ENCODE results near the gene INO80.
A peak's percentile ranks its signal among the peaks of the same experiment; 100 is the strongest.
"Not testable (repeated sequence)": the region's sequence is repeated elsewhere in the genome, so short reads cannot be mapped to it uniquely, and the experiment has no call there.

Gene INO80

DNA sequence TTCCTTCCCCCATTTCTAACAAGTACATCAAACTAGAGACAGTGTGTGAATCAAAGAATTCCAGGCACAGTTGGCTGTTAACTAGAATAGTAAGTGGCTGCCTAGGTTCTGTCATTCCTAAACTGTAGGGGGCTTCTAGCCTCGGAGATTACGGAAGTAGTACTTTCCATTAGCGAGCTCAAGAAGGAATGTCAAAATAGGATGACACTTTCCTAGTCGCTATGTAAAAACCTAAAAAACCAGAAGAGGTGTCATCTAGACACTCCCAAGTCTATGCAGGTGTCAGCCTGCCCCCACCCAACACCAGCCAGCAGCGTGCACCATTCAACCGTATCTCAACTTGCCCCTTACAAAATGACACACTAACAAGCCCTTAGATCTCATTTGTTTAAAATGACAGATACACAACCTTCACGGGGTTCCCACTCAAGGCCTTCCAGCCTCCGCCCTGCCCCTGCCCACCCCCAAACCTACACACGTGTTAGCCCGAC, 874 bp downstream of the INO80 start:
- peak; percentile 66 for DNase-seq

DNA sequence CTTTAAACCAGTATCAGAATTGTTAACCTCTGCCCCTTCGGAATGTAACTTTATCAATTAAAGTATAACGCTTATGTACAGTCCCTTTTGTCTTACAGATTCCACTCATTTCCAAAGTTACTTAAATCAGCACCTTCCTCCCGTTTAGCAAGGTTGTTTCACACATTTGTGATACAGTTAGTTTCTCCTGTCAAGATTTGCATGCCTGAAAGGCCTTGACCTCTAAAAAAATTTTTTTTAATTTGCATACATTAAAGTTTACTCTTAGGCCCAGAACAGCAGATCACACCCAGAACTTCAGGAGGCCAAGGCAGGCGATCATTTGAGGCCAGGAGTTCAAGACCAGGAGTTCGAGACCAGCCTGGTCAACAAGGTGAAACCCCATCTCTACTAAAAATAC, 9.1 kb downstream of the INO80 start:
- no peak for DNase-seq

DNA sequence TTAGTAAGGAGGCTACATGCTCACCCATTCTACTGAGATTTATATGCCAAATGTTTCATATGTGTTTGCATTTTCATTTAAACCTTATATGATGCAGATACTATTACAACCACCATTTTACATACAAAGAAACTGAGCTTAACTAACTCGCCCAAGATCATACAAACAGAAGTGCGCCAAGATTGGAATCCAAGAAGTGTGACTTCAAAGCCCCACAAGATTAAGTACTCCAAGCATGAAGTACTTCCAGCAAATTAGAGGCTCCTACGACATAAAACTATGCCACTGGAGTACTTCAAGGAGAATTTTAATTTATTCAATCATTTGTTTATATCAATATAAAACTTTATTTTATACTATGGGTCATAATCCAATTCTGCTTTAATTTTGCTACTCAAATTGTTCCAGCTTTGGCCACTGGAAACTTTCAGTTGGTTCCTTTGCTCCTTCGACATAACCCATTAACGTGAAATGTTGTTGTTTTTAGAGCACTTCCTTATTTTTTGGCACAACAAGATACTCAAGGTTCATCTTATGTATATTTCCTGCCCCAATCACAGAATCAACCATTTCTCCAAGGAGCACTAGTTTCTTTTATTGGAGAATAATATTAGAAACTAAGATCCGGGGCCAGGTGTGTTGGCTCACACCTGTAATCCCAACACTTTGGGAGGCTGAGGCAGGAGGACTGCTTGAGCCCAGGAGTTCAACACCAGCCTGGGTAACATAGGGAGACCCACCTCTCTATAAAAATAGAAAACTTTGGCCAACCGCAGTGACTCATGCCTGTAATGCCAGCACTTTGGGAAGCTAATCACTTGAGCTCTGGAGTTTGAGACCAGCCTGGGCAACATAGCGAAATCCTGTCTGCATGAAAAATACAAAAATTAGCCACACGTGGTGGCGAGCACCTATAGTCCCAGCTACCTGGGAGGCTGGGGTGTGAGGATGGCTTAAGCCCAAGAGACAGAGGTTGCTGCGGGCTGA, 10.4 kb downstream of the INO80 start:
- no peak for DNase-seq

DNA sequence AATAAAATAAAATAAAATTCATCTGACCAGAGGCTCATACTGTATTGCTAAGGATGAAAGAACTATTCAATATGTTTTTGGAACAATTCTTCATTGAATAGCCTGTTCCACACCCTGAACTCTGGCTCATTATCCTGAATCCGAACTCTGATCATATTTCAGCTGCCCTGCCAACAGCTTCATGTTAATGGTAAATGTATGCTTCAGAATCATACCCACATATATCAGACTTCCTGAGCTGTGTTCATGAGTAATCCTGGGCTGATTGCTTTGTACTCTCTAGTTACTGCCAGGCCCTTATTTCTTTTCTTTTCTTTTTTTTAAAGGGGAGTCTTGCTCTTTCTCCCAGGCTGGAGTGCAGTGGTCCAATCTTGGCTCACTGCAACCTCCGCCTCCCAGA, 11.8 kb downstream of the INO80 start:
- DNase-seq: no peak

DNA sequence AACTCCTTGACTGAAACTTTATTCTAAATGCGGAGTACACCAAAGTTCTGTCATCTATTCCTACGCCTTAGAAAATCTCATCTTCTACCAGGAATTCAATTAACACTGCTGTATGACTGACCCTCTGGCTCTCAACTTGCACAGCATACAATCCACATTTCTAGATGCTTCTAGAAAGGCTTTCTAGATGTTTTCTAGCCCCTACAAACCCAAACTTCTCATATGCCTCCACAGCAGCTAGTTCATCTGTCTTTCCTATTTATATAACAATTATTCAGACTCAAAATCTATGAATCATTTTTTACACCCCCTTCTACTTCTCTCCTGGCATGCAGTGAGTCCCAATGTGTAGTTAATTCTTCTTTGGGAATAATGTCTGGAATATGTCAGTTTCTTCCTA, 13.2 kb downstream of the INO80 start:
- no peak for DNase-seq

DNA sequence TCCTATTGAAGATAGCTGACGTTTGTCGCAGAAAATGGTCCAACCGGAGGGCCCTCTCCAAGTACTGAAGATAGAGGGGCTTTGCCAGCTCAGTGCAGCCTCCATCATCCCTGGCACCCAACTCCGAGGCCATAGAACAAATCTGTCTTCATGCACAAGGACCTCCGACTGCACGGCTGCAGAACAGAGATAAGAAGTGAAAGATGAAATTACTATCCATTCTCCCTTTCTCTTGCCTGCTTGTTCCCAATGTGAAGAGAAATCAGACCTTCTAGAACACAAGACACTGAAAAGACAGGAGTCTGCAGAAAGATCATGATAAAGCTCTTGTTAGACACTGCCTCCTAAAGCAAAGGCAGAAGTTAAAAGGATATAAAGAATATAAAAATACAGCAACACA, 19.9 kb downstream of the INO80 start:
- peak; percentile 50 for DNase-seq

DNA sequence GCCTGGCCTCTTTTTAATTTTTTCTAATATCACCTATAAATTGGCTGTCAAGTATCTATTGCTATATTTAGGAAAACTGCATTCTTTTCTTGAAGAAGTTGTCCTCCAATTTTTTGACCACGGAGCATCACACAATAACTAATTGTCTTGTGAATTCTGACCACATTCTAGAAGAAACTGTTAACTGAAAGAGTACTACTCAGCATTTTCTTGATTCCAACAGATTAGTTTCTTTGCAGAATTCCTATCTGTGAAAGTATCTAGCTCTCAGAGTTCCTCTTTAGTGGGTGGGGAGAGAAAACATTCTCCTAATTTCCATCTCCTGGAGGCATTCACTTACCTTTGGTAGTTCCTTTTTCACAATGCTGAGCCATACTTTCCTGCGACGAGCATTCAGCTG, 31.1 kb downstream of the INO80 start:
- DNase-seq: no peak

DNA sequence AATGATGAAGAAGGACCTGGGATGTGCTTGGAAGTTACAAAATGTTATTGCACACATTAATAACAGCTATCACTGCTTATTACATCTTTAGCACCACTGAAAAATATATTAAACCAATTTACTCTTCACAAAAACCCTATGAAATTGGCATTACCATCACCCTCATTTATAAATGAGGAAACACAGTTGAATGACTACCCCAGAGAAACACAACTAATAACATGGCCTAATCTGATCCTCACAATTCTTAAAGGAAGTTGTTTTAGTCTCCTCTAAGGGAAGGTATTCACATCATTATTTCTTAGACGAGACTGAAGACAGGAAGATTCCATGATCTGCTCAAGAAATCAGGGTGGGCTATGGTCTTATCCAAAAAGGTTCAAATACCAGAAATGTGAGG, 35.9 kb downstream of the INO80 start:
- DNase-seq: no peak

DNA sequence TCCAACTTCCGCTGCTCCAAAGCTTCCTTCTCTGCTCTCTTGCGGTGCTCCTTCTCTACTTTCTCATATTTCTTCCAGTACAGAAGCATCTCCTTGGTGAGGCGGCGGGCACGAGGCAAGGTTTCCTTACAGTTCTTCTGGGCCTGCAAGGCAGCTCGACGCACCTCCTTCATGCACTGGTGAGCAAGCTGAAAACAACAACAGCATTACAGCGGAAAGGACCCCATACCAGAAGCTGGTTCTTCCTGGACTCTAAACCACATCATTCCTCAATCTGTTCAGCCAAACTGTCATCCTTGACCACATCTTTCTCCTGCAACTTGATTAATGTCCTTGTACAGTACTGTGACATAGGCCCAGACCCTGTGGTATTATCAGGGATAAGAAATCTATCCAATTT, 36.4 kb downstream of the INO80 start:
- no peak for DNase-seq

DNA sequence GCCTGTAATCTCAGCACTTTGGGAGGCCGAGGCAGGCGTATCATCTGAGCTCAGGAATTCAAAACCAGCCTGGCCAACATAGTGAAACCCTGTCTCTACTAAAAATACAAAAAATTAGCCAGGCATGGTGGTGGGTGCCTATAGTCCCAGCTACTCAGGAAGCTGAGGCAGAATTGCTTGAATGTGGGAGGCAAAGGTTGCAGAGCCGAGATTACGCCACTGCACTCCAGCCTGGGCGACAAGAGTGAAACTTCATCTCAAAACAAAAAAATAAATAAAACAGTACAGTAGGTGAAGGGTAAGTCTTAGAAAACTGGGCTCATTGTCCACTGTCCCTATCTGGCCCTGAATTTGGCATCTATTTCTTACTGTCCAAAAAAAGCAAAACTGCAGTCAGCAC, 37.2 kb downstream of the INO80 start:
- not testable (repeated sequence) for DNase-seq

DNA sequence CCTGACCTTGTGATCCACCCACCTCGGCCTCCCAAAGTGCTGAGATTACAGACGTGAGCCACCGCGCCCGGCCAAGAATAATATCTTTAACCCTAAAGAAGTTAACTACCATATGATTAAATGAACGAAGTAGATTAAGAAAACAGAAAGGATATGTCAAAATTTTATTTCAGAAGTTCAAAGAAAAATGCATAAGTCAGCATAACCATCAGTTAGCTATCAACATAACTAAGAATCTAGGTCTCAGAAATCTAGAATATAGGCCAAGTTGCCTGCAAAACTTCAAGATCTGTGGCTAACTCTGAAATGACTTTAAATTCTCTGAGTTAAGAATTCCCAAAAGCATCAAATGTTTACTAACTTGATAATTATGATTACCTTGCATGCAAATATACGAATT, 38.0 kb downstream of the INO80 start:
- no peak for DNase-seq

DNA sequence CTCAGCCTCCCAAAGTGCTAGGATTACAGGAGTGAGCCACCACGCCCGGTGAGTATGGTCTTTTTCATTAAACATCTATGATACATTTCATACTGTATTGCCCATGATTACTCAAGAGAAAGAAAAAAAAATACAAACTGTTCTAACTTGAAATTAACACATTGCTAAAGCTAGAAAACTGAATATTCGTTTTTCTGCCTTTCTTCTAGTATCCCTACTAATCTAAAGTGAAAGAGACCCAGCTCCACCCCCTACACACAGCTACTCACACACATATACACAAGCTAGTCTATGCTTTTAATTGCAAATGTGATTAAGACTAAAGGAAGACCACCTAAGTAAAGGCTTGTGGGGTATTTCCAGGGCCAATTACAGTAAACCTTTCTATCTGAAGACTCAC, 43.1 kb downstream of the INO80 start:
- DNase-seq: no peak

DNA sequence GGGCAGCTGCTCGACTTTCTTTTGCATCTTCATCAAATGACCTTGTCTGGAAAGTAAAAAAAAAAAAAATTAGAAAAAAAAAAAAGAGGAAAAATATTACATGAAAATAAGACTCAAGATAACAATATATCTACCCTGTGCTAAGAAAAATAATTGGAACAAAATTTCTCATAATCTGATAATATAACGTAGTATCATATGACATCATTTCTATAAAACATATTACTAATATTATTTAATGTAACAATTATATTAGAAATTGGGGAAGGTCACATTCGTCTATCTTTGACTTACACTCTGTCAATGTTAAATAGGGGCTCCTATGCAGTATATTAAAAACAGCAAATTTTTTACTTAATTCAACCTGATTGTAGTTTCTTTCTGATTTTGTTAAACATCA, 44.1 kb downstream of the INO80 start:
- DNase-seq: no peak

DNA sequence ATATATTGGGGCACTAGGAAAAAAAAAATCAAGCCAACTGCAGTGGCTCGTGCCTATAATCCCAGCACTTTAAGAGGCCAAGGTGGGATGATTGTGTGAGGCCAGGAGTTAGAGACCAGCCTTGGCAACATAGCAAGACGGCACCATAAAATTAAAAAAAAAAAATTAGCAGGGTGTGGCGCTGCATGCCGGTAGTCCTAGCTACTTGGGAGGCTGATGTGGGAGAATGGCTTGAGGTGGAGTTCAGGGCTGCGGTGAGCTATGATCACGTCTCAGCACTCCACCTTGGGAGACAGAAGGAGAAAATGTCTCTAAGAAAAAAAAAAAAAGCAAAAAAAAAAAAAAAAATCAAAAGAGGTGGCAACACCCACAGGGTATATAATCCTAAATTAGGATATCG, 49.6 kb downstream of the INO80 start:
- no peak for DNase-seq

DNA sequence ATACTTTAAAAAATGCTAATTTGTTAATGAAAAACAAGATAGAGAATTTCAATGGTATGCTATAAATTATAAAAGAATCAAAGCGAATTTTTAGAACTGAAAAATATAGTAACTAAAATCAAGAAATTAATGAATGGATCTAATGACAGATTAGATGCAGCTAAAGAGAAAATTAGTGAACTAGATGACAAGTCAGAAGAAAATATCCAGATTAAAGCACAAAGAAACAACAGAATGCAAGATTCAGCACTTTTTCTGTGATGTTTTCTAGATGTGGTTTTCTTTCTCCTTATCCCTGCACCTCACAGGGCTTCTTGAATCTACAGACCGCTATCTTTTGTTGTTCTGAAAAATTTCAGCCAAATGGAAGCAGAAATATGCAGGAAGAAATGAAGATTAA, 54.4 kb downstream of the INO80 start:
- no peak for DNase-seq

DNA sequence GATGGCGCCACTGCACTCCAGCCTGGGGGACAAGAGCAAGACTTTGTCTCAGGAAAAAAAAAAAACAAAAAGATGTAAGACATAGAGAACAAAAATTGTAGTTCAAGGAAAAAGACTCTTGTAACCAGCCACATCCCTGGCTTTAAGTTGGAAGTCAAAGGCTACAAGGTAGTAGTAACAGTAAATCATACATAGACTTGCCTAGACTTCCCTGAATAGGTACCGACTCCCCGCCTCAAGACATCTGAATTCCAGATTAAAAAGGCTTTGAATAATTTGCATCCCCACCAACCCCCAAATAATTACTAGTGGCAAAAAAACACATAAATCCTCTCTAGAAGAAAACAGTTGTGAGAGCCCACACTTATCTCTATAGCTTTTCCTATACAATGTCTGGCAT, 55.6 kb downstream of the INO80 start:
- DNase-seq: no peak

DNA sequence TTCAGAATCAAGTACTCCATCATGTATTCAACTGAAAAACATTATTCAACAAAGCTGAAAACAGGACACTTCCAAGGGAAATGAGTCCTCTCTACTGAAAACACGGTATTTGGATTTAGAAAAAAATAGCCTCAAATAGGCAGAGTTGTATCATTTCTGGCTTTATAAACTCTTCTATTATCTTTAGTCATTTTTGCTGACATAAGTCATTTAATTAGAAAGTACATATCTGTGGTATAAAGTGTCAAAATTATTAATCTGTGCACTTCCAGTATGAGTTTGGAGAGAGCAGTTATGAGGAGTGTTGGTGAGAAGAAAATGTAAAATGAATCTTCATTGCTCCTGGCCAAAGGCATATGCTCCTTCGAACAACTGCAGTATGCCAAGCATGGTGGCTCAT, 59.3 kb downstream of the INO80 start:
- no peak for DNase-seq

DNA sequence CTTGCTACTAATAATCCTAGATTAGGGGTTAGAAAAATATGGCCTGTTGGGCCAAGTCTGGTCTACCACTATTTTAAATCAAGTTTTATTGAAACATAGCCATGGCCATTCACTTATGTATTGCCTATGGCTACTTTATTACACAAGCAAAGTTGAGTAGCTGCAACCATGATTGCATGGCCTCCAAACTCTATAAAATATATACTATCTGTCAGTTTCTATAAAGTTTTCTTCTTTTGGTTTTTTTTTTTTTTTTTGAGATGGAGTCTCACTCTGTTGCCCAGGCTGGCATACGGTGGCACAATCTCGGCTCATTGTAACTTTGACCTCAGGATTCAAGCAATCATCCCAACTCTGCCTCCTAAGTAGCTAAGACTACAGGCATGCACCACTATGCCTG, 60.4 kb downstream of the INO80 start:
- no peak for DNase-seq

DNA sequence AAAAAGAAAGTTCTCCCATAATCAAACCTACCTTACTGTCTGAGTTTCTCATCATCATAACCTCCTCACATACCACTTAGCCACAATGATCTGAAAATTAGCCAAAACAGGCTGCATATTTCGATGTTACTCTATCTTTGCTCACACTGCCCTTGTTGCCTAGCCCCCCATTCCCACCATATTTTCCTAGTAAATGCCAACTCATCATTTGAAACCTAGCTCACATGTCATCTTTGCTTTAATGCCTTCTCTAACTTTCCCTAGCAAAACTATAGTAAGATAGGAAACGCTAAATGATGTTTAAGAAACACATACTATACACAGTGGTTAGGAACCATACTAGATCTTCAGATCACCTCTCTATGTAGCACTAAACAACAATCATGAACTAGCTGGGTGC, 64.9 kb downstream of the INO80 start:
- DNase-seq: no peak

DNA sequence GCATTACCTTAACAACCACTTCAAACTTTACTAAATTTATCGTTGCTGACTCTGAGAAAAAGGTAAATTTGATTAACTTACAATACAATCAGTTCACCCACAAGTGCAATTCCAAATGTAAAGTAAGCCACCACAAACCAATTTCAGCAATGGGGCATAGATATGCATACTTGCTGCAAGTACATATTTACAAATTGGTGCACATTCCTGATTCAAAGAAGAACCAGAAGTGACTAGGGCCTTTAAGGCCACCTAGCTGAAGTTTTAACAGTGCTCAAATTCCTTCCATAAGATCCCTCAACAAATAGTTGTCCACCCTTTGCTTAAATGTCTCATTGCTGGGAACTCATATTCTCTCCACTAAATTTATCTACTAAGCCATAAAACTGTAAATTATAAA, 67.2 kb downstream of the INO80 start:
- DNase-seq: no peak

DNA sequence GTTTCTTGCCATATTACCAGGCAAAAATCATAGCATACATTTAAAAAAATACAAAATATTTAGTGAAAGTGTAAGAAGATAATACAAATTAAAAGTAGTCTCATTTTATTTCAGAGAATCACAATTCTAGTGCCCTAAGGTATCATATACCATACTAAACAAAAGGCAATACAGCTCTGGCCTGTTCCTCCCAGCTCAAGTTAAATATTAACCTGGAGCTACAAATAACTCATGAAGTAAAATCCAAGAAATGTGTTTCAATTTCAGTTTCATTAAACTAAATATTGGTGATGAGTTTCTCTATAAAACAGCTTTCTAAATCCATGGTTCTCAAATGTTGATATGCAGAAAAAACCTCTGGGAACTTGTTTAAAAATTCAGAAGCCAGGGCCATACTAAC, 67.7 kb downstream of the INO80 start:
- no peak for DNase-seq

DNA sequence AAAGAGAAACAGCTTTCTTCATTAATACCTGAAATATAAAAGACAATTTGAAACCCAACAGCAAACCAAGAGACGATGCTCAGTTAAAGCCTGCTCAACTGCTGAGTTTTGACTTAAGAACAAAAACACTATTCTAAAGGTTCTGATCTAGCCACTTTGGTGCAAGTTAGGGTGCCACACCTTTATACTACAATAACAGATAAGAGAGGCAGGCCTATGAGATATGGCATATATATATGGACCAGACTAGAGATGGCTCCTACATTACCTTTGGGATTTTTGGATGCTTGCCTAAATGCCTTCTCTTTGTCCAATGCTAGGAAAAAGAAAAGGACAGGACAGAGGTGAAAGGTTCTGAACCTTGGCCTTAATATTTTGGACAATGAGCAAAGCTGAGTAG, 68.6 kb downstream of the INO80 start:
- no peak for DNase-seq

DNA sequence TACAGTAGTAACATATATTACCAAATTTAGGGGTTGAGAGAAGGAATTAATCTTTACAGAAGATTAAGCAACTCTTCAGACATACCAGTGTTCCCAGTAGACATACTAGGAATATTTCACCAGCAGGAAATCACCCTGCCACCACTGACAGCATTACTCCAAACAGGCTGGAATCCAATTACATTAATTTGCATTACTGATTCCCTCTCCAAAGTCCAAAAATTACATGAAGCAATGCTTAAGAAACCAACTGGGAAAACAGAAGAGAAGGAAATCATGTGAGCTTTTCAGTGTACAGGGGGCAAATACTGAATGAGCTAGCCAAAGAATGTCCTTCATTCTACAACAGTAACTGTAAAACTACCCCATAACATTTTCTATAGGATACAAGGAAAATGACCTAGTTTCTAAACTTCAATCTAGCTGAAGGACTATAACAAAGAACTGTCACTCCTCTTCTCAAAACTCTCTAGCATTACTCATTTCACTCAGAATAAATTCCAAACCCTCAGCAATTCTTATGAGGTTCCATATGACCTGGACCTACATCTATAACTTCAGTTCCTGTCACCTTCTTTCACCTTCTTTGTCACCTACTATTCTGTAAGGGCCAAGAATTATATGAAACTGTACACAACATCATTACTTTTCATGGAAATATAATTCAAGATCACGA, 72.7 kb downstream of the INO80 start:
- DNase-seq: no peak

DNA sequence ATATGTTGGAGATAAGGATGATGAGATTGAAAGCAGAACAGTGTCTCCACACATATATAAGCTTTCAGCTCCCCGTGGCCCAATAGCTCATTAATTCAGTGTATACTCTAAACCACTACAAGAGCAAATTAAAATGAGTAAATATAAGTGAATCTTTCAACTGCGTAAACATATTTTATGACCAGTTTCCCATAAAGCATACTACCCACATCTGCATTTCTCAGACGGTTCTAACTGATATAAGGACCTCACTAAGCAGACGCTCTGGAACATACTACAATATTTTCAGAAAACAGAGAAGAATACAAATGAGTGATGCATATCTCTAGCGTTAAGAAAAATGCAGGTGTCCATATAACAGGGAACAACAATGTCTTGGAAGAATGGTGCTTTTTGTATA, 73.2 kb downstream of the INO80 start:
- DNase-seq: no peak
